H1 (cell line): ENCODE results near the gene NRXN3. TPM values are rescaled to one million over a fixed set of nuclear protein-coding genes. Genes with fewer than 3 reads are reported as not detected.

Experiments used
- CTCF ChIA-PET: fragments of 300-600 bp; sonication (Branson Sonifier 250); formaldehyde crosslinking; loops from one replicate; lab custom pipeline; 2021; ENCODE audit not compliant: partially characterized antibody; lab: Charles Lee
- POLR2A ChIA-PET: fragments of 300-600 bp; sonication (Branson Sonifier 250); formaldehyde crosslinking; loops from one replicate; lab custom pipeline; 2021; ENCODE audit warnings: inconsistent platforms; ENCODE audit not compliant: partially characterized antibody; lab: Charles Lee
- DNase-seq, 2 experiments: peaks; one replicate each; pipeline versions ENCODE4 v3.0.0 to v3.0.0-alpha.2; 2010 to 2022; ENCODE audit warnings: low spot score in 2 of 2, low read depth in 1 of 2, mixed read lengths in 1 of 2
- FAIRE-seq: peaks from 2 replicates; lab custom pipeline; 2011; peaks lifted over from hg19 to GRCh38; lab: Jason Lieb, UNC
- H2AFZ ChIP-seq: 2 replicates; pipeline ENCODE4 v1.8.1; 2012; ENCODE audit warnings: low read length, inconsistent platforms
- H2AK5ac ChIP-seq: 2 replicates; pipeline ENCODE4 v1.6.1; 2013; ENCODE audit warnings: low read depth, low read length
- H2BK120ac ChIP-seq: replicated peaks from 2 replicates; pipeline ENCODE3; 2013; ENCODE audit warnings: low read depth, low read length, inconsistent platforms
- H2BK12ac ChIP-seq: 2 replicates; pipeline ENCODE4 v1.6.1; 2013; ENCODE audit warnings: low read depth, low read length
- H2BK15ac ChIP-seq: 2 replicates; pipeline ENCODE4 v1.6.1; 2013; ENCODE audit warnings: low read length
- H2BK20ac ChIP-seq: 2 replicates; pipeline ENCODE4 v1.6.1; 2013; ENCODE audit warnings: low read length
- H2BK5ac ChIP-seq: 2 replicates; pipeline ENCODE4 v1.6.1; 2013; ENCODE audit warnings: low read depth, low read length
- H3K14ac ChIP-seq: 2 replicates; pipeline ENCODE4 v1.6.1; 2013; ENCODE audit warnings: inconsistent platforms; ENCODE audit not compliant: insufficient read length
- H3K18ac ChIP-seq: 2 replicates; pipeline ENCODE4 v1.6.1; 2013; ENCODE audit warnings: low read length; ENCODE audit errors: extremely low read depth
- H3K23ac ChIP-seq: 2 replicates; pipeline ENCODE4 v1.6.1; 2013; ENCODE audit warnings: inconsistent platforms; ENCODE audit not compliant: insufficient read length
- H3K23me2 ChIP-seq: 2 replicates; pipeline ENCODE4 v1.6.1; 2013; ENCODE audit warnings: low read depth, low read length
- H3K27ac ChIP-seq: 2 replicates; pipeline ENCODE4 v1.6.1; 2011; ENCODE audit warnings: low read depth, low read length, inconsistent platforms
- H3K27me3 ChIP-seq, 4 experiments: replicated peaks in 1 of 4; 1 replicate in 1 of 4; 2 replicates in 3 of 4; pipeline versions ENCODE4 v1.6.1 to v1.8.1; 2011 to 2013; ENCODE audit warnings: low read length in 3 of 4, mild to moderate bottlenecking in 3 of 4, inconsistent platforms in 2 of 4, mixed read lengths in 2 of 4, moderate library complexity in 1 of 4; ENCODE audit not compliant: control insufficient read depth in 3 of 4, insufficient read depth in 3 of 4; ENCODE audit errors: extremely low read depth in 1 of 4
- H3K36me3 ChIP-seq, 4 experiments: 2 replicates each; pipeline versions ENCODE4 v1.6.1 to v1.8.1; 2011 to 2013; ENCODE audit warnings: mild to moderate bottlenecking in 4 of 4, low read length in 3 of 4, moderate library complexity in 2 of 4, control low read depth in 1 of 4, inconsistent platforms in 1 of 4; ENCODE audit not compliant: insufficient read depth in 4 of 4, control insufficient read depth in 2 of 4
- H3K4ac ChIP-seq: replicated peaks from 2 replicates; pipeline ENCODE3; 2013; ENCODE audit warnings: low read length, low read depth, mixed read lengths, inconsistent platforms; ENCODE audit not compliant: insufficient read length
- H3K4me1 ChIP-seq, 4 experiments: replicated peaks in 1 of 4; 1 replicate in 1 of 4; 2 replicates in 3 of 4; pipeline versions ENCODE4 v1.6.1 to v1.8.1; 2011 to 2013; ENCODE audit warnings: low read length in 3 of 4, inconsistent platforms in 2 of 4, mixed read lengths in 1 of 4; ENCODE audit not compliant: insufficient read depth in 4 of 4, control insufficient read depth in 3 of 4
- H3K4me2 ChIP-seq, 2 experiments: 2 replicates each; pipeline versions ENCODE4 v1.6.1 to v1.8.1; 2011 to 2013; ENCODE audit warnings: low read depth in 2 of 2, low read length in 2 of 2, control low read depth in 1 of 2, inconsistent platforms in 1 of 2, mild to moderate bottlenecking in 1 of 2; ENCODE audit not compliant: insufficient read depth in 1 of 2
- H3K4me3 ChIP-seq, 4 experiments: fragments of 200-600, 300-600 bp in 1 of 4; sonication (generic), shearing (Covaris generic), sonication (Bioruptor Twin) in 1 of 4; 2 replicates each; pipeline versions ENCODE4 v1.5.1 to v1.8.1; 2011 to 2016; ENCODE audit warnings: low read length in 4 of 4, low read depth in 3 of 4, control low read depth in 2 of 4, inconsistent platforms in 2 of 4, mild to moderate bottlenecking in 2 of 4, mixed read lengths in 1 of 4, moderate library complexity in 1 of 4; ENCODE audit not compliant: insufficient read depth in 2 of 4; ENCODE audit errors: extremely low read depth in 1 of 4
- H3K56ac ChIP-seq: replicated peaks from 2 replicates; pipeline ENCODE3; 2013; ENCODE audit warnings: low read depth, mild to moderate bottlenecking, mixed read lengths, low read length, inconsistent platforms; ENCODE audit not compliant: insufficient read length
- H3K79me1 ChIP-seq: 2 replicates; pipeline ENCODE4 v1.6.1; 2013; ENCODE audit warnings: low read depth, low read length, control low read depth
- H3K79me2 ChIP-seq, 2 experiments: 2 replicates each; pipeline versions ENCODE4 v1.6.1 to v1.8.1; 2012 to 2013; ENCODE audit warnings: low read length in 2 of 2, mild to moderate bottlenecking in 2 of 2, inconsistent platforms in 1 of 2; ENCODE audit not compliant: insufficient read depth in 2 of 2, control insufficient read depth in 1 of 2
- H3K9ac ChIP-seq, 4 experiments: replicated peaks in 1 of 4; 1 replicate in 1 of 4; 2 replicates in 3 of 4; pipeline versions ENCODE4 v1.6.1 to v1.8.1; 2011 to 2013; ENCODE audit warnings: low read depth in 3 of 4, low read length in 3 of 4, control low read depth in 2 of 4, mild to moderate bottlenecking in 2 of 4, moderate library complexity in 2 of 4, inconsistent platforms in 1 of 4; ENCODE audit errors: extremely low read depth in 1 of 4
- H3K9me3 ChIP-seq, 2 experiments: 2 replicates each; pipeline versions ENCODE4 v1.6.1 to v1.8.1; 2012 to 2013; ENCODE audit warnings: mild to moderate bottlenecking in 2 of 2, moderate library complexity in 2 of 2, control low read depth in 1 of 2, inconsistent platforms in 1 of 2, low read depth in 1 of 2, low read length in 1 of 2, mixed read lengths in 1 of 2; ENCODE audit not compliant: insufficient read depth in 2 of 2
- H4K20me1 ChIP-seq, 2 experiments: replicated peaks in 1 of 2; 2 replicates each; pipeline versions ENCODE3 to v1.8.1; 2011 to 2013; ENCODE audit warnings: inconsistent platforms in 2 of 2, low read length in 2 of 2, mild to moderate bottlenecking in 1 of 2; ENCODE audit not compliant: insufficient read depth in 2 of 2, control insufficient read depth in 1 of 2
- H4K5ac ChIP-seq: 2 replicates; pipeline ENCODE4 v1.6.1; 2013; ENCODE audit warnings: low read length, low read depth, mixed read lengths, inconsistent platforms; ENCODE audit not compliant: insufficient read length
- H4K8ac ChIP-seq: 2 replicates; pipeline ENCODE4 v1.8.0; 2013; ENCODE audit warnings: mild to moderate bottlenecking, moderate library complexity, low read length, inconsistent platforms; ENCODE audit not compliant: insufficient read depth; ENCODE audit errors: extremely low read depth
- H4K91ac ChIP-seq: replicated peaks from 2 replicates; pipeline ENCODE3; 2013; ENCODE audit warnings: low read length, mixed read lengths, inconsistent platforms; ENCODE audit not compliant: insufficient read length
- BCL11A ChIP-seq, 2 experiments: IDR thresholded peaks; one replicate each; pipeline ENCODE4 v1.6.1; 2011; ENCODE audit warnings: low read depth in 2 of 2, low read length in 2 of 2, mild to moderate bottlenecking in 2 of 2
- CREB1 ChIP-seq: IDR thresholded peaks from 2 replicates; pipeline ENCODE4 v1.6.1; 2012; ENCODE audit warnings: inconsistent platforms
- EZH2 ChIP-seq: fragments of 200-600 bp; sonication (generic); IDR thresholded peaks from 2 replicates; pipeline ENCODE4 v1.7.1; 2012; ENCODE audit warnings: low read depth, mild to moderate bottlenecking, moderate library complexity, low read length, inconsistent platforms; ENCODE audit not compliant: severe bottlenecking
- GTF2F1 ChIP-seq: IDR thresholded peaks from 2 replicates; pipeline ENCODE4 v1.6.1; 2012; ENCODE audit warnings: low read depth, low read length, improper control_type of control experiment, borderline replicate concordance
- RXRA ChIP-seq: IDR thresholded peaks from 2 replicates; pipeline ENCODE4 v1.6.1; 2011; ENCODE audit warnings: low read depth, mild to moderate bottlenecking, low read length, moderate library complexity; ENCODE audit not compliant: insufficient read depth
- SIRT6 ChIP-seq: IDR thresholded peaks from one replicate; pipeline ENCODE4 v1.7.1; 2012; ENCODE audit warnings: low read length, inconsistent platforms
- WGBS, 2 experiments: shearing (Covaris generic) in 1 of 2; methylation state at CpG; one replicate each; pipeline versions ENCODE4 v1.1.6 to v1.1.7; 2013 to 2015; ENCODE audit warnings: low lambda C conversion rate in 2 of 2, mixed read lengths in 2 of 2, inconsistent platforms in 1 of 2, low coverage in 1 of 2, missing lambda C conversion rate in 1 of 2; ENCODE audit not compliant: insufficient replicate concordance in 2 of 2, insufficient coverage in 1 of 2, insufficient read length in 1 of 2; ENCODE audit errors: extremely low coverage in 1 of 2, missing lambda C conversion rate in 1 of 2; 5-methylcytosine and 5-hydroxymethylcytosine counted together
- polyA plus RNA-seq, 7 experiments: library from polyadenylated mRNA; depleted of rRNA in 3 of 7; stranded (reverse) in 5 of 7; unstranded in 2 of 7; fragments of >200 nt in 5 of 7; fragments of 200-250 nt in 2 of 7; gene quantifications; 1 replicate in 5 of 7; 2 replicates in 1 of 7; 4 replicates in 1 of 7; pipeline versions ENCODE4 v1.2.1 to v1.2.3, GENCODE V29; 2011 to 2013; ENCODE audit warnings: missing spikeins in 2 of 7, mixed read lengths in 2 of 7
- total RNA-seq: library from RNA; stranded (reverse); fragmentation: NEBNext Ultra II Directional; extraction: Animal tissue kit (Norgen Biotek cat#: 25700); gene quantifications from 2 replicates; pipeline ENCODE4 v1.2.1, GENCODE V29; 2021
- TF ChIP-seq, protein P1 (sequence below): IDR thresholded peaks from 2 replicates; pipeline ENCODE4 v1.6.1; 2011; ENCODE audit warnings: low read length, improper control_type of control experiment

NRXN3 gene
- total and polyA plus RNA-seq, 2 of the 8 experiments (the other 6 are each of a cell fraction or from before 2014, with no cell fraction given): 2.6 to 4.1 TPM

DNA sequence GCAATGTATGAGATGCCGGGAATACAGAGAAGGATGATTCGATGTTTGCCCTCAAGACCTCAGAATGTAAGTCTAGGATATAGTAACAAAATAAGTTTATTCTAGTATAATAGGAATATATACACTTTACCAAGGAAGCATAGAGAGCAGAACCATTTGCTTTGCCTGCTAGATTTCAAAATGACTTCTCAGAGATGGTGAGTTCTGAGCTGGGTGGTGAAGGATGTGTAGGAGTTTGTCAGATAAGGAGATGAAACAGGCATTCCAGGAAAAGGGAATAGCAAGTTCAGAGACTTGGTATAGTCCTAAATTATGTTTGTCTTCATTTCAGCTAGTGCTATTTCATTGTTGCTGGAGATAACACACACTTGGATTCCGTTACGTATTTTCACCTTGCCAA lies 1385.3 kb downstream of the NRXN3 start:
- Histone ChIP-seq H2AK5ac (no peak overlapping the region), H3K36me3 (no peaks in the 10 kb centered on the region), H2BK15ac (no peak overlapping the region), H3K9me3 (no peaks in the 10 kb centered on the region), H4K20me1 (no peaks in the 10 kb centered on the region), H3K79me1 (no peaks in the 10 kb centered on the region), H3K9ac (no peak overlapping the region), H2AFZ (no peak overlapping the region), H4K91ac (no peak overlapping the region), H2BK5ac (no peak overlapping the region), H3K4ac (no peak overlapping the region), H3K23ac (no peak overlapping the region), H3K14ac (no peak overlapping the region), H4K8ac (no peak overlapping the region), H3K23me2 (no peaks in the 10 kb centered on the region; the same call in 1 of the 2 replicates), H3K27ac (no peak overlapping the region), H2BK120ac (no peak overlapping the region), H2BK20ac (no peak overlapping the region), H3K79me2 (no peaks in the 10 kb centered on the region), H4K5ac (no peak overlapping the region), H3K4me2 (no peak overlapping the region), H3K18ac (no peak overlapping the region), H2BK12ac (no peak overlapping the region), H3K27me3 (no peaks in the 10 kb centered on the region), H3K4me3 (no peak overlapping the region), H3K4me1 (peaks cover 0 to 6% (median 2%) of the 10 kb centered on the region in 4 experiments; a peak in 2 of 7 replicates), H3K56ac (no peak overlapping the region)
- ChIA-PET CTCF (no interaction called here), POLR2A (no interaction called here)
- DNase-seq (no peak), FAIRE-seq (no peak)
- TF ChIP-seq CREB1 (no peak), RXRA (no peak), SIRT6 (no peak), GTF2F1 (no peak), BCL11A (IDR thresholded peaks at IDR 0.05; ENCODE audit: low read depth in 2 of 2, low read length in 2 of 2) (no peak), EZH2 (no peak)
- TF ChIP-seq, protein P1, sequence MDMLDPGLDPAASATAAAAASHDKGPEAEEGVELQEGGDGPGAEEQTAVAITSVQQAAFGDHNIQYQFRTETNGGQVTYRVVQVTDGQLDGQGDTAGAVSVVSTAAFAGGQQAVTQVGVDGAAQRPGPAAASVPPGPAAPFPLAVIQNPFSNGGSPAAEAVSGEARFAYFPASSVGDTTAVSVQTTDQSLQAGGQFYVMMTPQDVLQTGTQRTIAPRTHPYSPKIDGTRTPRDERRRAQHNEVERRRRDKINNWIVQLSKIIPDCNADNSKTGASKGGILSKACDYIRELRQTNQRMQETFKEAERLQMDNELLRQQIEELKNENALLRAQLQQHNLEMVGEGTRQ: no peak
- 99% methylated on average over 4 of the region's 4 CpGs; no CpG with 5 or more reads in 1 of the 2 experiments for WGBS, 2 experiments
